ENCODE measurements around the gene MXD4. TPM values are rescaled to one million over a fixed set of nuclear protein-coding genes. Genes with fewer than 3 reads are reported as not detected.
"Not testable (repeated sequence)": the region's sequence is repeated elsewhere in the genome, so short reads cannot be mapped to it uniquely, and the experiment has no call there.

MXD4 gene
- polyA plus RNA-seq, 3 donors, result 46.2 to 72.3 (median 66.3) TPM

DNA sequence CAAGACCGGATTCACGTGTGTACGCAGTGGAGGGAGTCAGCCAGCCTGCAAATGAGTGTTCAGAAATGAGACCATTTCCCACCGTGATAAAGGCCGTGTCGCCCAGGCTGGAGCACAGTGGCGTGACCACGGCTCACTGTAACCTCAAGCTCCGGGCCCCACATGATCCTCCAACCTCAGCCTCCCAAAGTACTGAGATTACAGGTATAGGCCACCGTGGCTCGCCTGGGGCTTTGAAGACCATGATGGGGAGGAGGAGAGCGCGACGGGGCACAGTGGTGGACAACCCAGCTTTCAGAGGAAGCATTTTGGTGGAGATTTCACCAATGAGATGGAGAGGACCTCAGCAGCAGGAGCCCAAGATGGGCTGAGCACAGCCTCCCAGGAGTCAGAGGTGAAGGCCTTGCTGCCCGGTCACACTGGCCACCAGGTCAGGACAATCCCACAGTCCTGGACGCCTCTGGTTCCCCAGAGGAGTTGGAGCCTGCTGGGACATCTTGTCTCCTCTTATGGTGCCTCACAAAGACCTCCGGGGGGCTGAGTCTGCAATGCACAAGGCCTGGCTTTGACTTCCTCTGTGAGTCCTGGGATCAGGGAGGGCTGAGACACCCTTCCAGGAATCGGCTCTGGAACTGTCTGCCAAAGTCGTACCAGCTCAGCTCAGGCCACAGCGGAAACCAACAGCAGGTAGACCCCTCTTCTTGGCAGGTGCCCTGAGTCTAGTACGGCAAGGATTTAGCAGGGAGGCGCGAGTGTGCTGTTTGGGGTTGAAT lies 22.4 kb upstream of the MXD4 start:
- DNase-seq (ENCODE audit: extremely low read depth in 1 of 11, low read depth in 9 of 11, low spot score in 4 of 11), result no peak

DNA sequence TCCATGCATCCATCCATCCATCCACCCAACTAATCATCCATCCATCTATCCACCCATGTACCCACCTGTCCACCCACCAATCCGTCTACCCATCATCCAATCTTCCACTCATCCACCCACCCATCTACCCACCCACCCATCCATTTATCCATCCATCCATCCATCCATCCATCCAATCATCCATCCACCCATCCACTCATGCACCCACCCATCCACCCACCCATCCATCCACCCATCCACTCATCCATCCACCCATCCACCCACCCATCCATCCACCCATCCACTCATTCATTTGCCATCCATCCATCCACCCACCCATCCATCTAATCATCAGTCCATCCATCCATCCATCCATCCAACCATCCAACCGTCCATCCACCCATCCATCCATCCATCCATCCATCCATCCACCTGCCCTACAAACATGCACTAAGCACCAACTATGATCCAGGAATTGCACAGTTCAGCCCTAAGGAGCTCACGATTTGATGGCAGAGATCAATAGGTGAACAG lies 21.3 kb upstream of the MXD4 start:
- no peak for DNase-seq (ENCODE audit: extremely low read depth in 1 of 11, low read depth in 9 of 11, low spot score in 4 of 11)

DNA sequence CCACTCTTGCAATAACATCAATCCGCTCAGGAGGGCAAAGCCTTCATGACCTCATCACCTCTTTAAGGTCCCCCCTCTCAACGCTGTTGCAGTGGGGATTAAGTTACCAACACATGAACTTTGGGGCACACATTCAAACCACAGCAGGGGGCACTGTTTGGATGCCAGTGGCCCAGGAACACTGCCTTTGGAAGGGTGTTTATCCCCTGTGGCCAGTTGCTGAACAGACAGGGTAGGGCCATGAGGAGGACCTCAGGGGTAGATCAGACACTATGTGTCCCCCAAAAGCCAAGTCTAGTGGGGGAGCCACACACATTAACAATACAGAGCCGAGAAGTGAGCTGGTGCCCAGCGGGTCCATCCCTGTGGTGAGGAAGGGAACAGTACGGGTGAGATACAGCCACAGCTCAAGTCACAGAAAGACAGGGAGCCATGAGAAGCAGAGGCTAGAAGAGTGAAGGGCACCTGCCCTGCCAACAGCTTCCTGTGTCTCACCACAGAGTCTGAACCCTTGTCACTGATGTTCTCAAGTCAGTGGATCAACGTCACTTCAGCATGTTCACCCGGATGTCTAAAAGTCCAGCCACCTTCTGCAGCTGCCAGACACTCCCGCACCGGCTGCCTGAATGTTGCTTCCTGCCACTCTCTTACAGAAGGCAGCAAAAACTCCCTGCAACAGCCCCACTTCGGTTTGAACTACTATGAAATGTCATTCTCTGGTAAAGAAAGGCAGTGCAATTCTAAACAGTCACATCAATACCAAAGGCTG lies 19.9 kb upstream of the MXD4 start:
- no peak for DNase-seq (ENCODE audit: extremely low read depth in 1 of 11, low read depth in 9 of 11, low spot score in 4 of 11)

DNA sequence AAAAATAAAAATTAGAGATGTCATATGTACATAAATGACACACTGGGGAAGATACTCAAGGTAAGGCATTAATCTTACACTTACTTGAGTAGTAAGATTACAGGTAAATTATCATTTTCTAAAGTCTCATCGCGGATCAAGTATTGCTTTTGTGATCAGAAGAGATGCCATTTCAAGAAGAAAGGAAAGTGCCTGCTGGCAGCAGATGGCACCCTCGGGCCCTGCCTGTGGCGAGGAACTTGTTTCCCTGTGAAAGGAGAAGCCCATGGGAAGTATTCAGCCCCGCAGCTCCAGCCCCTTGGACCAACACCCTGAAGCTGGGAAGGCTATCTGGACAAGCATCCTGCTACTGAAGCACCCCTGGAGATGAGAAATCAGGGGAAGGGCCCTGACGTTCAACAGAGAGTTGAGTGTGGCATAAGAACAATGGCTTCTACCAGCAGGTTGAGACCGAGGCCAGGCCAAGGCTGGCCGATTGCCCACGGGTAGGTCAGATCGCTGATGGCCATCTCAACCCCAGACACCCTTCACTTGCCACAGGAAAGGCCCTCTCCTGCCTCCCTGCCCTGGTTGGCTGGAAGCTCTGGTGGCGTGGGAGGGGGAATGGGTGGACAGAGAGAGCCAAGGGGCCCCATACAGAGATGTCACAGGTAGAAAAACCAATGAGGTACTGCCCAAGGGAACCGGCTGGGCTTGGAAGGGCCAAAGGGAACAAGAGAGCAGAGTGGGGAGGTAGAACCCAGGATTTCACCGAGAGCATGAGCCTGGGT lies 18.8 kb upstream of the MXD4 start:
- DNase-seq (ENCODE audit: extremely low read depth in 1 of 11, low read depth in 9 of 11, low spot score in 4 of 11), result no peak

DNA sequence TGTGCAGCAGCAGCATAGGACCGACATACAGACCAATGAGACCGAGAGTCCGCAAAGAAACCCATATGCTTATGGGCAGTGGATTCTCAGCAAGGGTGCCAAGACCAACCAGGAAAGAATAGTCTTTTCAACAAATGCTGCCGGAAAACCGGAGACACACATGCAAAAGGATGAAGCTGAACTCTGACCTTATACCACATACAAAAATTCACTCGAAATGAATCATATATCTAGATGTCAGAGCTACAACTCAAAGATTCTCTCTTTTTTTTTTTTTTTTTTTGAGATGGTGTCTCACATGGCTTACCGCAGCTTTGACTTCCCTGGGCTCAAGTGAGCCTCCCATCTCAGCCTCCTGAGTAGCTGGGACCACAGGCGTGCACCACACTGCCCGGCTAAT lies 16.0 kb upstream of the MXD4 start:
- DNase-seq (ENCODE audit: extremely low read depth in 1 of 11, low read depth in 9 of 11, low spot score in 4 of 11), result no peak

DNA sequence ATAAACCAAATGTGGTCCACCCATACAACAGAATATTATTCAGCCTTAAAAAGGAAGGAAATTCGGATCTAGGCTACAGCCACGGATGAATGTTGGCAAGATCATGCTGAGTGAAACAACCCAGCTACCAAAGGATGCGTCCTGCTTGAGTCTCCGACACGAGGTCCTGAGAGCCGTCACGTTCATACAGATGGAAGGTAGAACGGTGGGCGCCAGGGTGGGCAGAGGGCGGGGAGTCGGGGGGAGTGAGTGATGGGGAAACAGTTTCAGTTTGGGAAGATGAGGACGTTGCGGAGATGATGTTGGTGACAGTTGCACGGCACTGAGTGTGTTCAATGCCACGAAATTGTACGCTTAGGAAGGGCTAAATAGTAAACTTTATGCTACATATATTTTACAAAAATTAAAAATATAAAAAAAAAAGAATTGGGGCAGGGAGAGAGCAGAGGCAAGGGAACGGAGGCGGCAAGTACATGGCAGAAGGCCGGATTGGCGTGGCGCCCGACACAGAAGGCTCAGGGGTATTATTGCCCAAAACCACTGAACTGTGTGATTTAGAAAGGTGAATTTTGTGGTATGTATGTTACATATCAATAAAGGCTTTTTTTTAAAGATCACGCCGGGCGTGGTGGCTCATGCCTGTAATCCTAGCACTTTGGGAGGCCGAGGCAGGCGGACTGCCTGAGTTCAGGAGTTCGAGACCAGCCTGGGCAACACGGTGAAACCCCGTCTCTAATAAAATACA lies 14.8 kb upstream of the MXD4 start:
- no peak for DNase-seq (ENCODE audit: extremely low read depth in 1 of 11, low read depth in 9 of 11, low spot score in 4 of 11)

DNA sequence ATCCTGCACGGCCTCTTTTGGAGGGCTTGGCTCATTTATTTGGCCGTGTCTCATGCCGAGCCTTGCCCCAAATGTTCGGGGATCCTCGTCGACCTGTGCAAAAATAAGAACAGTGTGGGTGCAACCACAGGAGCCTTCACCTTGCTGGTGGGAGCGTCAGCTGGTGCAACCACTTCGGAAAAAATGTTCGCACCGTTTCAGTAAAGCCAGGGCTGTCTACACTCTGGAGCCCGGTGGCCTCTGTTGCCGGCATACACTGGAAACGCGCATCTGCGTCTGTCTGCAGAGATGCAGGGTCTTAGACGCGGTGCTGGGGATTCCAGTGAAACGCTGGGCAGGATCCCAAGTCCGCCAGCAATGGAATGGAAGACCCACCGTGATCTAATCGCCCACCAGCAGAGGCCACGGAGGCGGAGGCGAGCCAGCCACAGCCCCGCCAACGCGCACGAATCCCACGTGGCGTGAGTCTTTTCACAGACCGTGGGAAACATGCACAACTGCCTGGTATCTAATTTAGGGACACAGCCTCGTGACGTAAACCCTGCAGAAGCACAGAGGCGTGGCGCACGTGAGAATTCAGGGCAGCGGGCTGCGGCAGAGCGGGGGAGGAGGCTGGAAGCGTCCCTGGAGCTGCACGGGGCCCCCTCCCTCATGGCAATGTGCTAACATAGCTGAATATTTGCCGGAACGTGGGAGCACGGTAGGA lies 13.8 kb upstream of the MXD4 start:
- DNase-seq (ENCODE audit: extremely low read depth in 1 of 11, low read depth in 9 of 11, low spot score in 4 of 11), result no peak

DNA sequence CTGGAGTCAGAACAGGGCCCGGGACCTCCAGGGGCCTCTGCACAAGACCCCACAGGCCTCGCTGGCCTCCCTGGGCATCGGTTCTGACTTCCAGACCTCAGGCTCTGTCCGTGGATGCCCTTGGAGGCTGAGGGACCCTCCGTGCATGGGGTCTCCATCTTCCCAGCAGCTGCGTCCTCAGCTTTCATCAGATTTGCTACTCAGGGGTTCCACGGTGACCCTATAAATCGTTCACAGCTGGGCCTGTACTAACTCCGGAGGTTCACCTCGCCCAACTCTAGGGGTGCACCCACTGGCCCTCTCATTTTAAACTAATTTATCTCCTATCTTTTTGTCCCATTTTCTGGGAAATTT lies 13.1 kb upstream of the MXD4 start:
- DNase-seq (ENCODE audit: extremely low read depth in 1 of 11, low read depth in 9 of 11, low spot score in 4 of 11), result not testable (repeated sequence)

DNA sequence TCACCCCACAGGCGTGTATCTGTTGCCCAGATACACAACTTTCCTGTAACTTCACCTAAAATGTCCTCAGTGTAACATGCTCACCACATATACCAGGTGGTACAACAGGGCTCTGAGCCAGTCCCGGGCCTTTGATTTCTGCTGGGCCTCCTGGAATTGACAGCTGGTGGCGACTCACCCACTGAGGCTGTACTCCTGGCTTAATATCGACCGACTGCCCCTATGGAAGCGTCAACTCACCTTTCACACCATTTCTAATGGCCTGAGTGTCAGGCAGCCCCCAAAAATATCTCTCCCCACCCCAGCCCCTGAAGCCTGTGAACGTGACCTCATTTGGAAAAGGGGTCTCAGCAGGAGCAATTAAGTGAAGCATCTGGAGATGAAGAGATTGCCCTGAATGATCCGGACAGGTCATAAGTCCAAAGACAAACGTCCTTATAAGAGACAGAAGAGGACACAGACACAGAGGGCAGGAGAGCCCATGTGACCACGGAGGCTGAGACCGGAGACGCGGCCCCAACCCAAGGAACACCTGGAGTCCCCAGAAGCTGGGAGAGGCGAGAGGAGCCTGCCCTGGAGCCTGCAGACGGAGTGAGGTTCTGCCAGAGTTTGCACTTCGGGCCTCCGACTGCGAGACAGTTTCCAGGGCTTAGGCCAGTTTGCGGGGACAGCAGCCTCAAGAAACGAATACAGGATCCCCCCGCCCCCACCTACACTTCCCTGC lies 12.6 kb upstream of the MXD4 start:
- no peak for DNase-seq (ENCODE audit: extremely low read depth in 1 of 11, low read depth in 9 of 11, low spot score in 4 of 11)

DNA sequence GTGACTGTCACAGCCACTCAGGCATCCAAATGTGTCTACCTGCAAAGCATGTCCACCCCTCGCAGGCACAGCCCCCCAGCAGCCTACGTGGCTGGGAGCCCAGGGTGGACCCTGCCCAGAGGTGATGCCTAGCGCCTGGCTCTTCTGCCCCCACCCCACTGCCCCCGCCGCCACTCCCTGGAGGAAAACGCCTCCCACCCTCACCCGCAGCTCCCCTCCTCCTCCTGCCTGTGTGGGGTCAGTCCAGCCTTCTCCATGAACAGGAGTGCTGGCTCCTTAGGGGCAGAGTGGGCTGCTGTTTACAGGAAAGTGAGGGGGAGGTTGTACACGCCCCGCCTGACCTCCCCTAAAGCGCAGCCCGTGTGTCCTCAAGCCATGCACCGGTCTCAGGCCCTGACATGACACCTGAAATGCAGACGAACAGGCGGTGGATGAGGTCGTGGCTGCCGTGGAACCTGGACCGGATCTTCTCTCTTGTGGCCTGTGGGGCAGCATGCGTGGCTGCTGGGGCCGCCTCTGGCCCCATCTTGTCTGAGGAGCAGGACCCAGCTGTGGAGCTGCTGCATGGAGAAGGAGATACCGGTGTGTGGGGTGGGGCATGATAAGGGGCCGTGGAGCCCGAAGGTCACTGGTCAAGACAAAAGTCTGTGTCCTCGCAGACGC lies 11.9 kb upstream of the MXD4 start:
- no peak for DNase-seq (ENCODE audit: extremely low read depth in 1 of 11, low read depth in 9 of 11, low spot score in 4 of 11)

DNA sequence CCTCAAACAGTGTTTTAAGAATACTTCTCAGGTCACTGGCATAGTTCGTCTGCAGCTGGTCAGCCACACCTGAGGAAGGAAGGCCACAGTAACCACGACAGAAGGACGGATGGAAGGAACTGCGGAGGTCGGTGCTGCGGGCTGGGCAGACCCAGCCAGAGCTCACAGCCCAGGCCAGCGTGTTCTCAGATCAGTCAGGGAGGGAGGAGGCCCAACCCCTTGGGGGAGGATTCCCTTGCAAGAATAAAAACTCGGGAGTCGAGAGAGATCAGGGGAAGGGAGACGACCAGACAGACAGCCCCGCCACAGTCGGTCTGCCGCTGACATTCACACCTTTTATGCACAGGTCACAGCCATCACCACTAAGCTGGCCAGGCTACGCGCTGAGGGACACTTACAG lies 11.3 kb upstream of the MXD4 start:
- DNase-seq (ENCODE audit: extremely low read depth in 1 of 11, low read depth in 9 of 11, low spot score in 4 of 11), result no peak

DNA sequence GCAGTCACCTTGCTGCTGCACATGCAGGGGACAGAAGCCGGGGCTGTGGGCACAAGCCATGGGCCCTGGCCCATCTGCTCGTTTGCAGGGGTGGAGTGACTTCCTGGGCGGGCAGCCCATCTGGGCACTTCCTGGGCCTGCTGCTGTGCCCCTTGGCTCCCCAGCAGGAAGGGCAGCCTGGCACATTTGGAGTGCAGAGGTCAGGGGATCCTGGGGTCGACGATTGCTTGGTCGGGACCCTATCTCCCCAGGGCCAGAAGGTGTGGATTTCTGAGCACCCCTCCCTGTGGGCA lies 10.9 kb upstream of the MXD4 start:
- no peak for DNase-seq (ENCODE audit: extremely low read depth in 1 of 11, low read depth in 9 of 11, low spot score in 4 of 11)

DNA sequence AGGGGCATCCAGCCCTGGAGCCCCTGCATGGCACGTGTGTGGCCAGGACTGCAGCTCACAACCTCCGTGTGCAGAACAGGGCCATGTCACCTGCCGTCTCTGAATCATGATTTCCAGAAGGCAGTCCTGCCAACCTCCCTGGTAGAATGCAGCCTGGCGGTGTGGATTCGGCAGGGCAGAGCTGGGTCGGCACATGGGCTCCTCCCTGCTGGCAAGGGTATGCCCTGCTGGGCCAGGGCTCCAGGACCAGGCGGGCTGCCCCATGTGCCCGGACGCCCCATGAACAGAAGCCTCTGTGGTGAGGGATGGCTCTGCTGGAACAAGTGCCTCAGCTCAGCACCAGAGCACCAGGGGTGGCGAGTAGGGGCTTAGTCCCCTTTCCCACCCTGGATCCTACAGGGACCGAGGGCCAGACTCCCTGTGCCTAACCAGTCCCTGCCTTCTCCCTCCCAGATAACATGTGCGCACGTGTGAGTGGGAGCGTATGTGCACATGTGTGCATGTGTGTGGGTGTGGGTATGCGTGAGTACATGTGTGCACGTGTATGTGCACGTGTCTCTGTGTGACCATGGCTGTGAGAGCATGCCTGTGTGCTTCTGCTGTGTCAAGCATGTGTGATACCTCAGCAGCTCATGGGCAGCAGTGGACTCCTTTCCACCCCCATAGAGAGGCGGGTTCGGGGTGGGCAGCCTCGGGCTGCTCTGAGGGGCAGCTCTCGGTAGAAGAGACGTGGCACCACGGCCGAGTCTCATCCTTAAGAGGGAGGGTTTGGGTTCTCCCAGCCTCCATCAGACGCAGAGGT lies 10.3 kb upstream of the MXD4 start:
- no peak for DNase-seq (ENCODE audit: extremely low read depth in 1 of 11, low read depth in 9 of 11, low spot score in 4 of 11)

DNA sequence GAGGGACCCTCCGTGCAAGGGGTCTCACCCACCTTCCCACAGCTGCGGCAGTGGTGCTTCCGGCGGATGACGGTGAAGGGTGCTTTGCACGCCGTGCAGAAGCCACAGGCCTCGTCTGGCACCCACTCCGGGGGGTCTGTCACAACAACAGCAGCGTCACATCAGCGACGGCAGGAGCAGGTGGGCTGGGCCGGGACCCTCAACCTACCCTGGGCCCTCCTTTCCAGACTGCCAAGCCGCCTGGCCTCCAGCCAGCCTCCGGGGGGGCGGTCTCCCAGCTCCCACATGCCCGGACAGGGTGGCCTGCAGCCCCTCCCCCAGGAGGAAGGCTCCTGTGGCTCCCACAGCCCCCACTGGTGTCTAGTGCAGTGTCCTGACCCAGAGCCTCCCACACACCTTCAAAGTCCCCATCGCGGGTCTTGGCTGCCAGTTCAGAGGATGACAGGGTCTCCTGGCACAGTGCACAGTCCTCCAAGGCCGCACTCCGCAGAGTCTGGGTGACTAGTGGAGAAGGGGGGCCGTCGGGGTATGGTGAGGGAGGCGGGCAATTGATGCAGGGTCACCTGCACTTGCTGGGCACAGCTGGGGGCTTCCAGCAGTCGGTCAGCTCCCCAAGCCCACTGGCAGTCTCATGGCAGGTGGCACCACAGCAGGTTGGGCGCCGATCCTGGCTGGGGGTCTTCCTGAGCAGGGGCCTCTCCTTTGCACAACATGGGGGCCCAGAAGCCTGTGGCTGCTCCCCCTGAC lies 9.5 kb upstream of the MXD4 start:
- no peak for DNase-seq (ENCODE audit: extremely low read depth in 1 of 11, low read depth in 9 of 11, low spot score in 4 of 11)

DNA sequence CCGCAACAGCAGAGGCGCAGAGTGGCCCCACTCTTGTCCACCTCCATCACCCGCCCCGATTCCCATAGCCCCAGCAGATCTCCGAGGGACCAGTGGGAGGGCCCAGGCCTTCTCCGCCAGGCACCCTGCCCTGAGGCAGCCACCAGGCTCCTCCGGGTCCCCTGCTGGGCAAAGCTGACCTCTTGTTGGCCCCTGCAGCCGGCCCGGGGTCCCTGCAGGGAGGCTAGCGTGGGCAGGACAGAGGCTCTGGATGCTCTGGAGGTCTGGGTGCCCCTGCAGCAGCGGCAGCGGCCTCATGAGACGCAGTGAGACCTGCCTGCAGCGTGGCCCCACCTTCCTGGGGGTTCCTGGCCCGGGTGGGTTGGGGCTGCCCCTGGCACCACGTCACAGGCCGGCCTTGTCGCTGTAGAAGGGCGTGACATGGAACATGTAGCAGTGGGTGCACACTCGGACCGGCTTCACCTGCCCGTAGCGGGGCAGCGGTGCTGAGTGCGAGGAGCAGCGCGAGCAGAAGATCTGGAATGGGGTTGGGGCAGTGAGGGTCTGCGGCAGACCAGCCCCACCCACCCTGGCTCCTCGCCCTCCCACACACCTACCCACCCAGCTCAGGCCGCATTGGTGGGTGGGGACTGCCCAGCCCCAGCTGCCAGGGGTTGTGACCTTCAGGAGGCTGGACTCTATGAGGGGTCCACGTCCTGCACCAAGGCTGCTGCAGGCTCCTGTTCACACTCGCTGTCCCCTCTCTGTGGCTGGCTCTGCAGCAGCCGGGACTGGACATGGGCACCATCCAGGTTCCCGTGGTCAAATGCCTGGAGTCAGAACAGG lies 8.6 kb upstream of the MXD4 start:
- no peak for DNase-seq (ENCODE audit: extremely low read depth in 1 of 11, low read depth in 9 of 11, low spot score in 4 of 11)
